Fibroblast of mammary gland (primary cell): Measurements from ENCODE around the gene ELMO1.

Experiments
- DNase-seq: peaks from one replicate; pipeline ENCODE4 v3.0.0-alpha.2; 2010; ENCODE audit warnings: low read depth
- H3K4me3 ChIP-seq: 2 replicates; pipeline ENCODE4 v1.5.1; 2011; ENCODE audit warnings: low read depth, mild to moderate bottlenecking, low read length, moderate library complexity; ENCODE audit not compliant: control insufficient read depth
- TF ChIP-seq, protein P1 (sequence below): conservative IDR thresholded peaks from 2 replicates; pipeline ENCODE4 v1.5.1; 2011; ENCODE audit warnings: low read depth, low read length, inconsistent platforms; ENCODE audit not compliant: control insufficient read depth, insufficient read depth

Gene ELMO1

DNA sequence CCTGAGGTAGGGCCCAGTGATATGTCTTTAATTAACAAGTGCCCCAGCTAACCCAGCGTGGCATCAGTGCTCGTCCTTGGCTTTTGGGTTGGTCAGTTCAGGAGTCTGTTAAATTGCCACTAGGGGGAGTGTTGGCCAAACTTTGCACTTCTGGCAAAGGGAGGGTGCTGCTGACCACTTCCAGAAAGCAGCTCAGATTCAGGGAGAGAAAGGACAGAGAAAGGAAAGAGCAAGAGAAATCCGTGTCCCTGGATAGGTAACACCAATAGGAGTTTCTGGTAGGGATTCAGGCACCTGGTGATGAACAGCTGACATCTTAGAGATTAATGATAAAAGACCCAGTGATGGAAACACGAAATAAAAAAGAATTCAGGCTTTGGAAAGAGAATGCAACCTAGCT lies 481.3 kb downstream of the ELMO1 start:
- TF ChIP-seq, protein P1, sequence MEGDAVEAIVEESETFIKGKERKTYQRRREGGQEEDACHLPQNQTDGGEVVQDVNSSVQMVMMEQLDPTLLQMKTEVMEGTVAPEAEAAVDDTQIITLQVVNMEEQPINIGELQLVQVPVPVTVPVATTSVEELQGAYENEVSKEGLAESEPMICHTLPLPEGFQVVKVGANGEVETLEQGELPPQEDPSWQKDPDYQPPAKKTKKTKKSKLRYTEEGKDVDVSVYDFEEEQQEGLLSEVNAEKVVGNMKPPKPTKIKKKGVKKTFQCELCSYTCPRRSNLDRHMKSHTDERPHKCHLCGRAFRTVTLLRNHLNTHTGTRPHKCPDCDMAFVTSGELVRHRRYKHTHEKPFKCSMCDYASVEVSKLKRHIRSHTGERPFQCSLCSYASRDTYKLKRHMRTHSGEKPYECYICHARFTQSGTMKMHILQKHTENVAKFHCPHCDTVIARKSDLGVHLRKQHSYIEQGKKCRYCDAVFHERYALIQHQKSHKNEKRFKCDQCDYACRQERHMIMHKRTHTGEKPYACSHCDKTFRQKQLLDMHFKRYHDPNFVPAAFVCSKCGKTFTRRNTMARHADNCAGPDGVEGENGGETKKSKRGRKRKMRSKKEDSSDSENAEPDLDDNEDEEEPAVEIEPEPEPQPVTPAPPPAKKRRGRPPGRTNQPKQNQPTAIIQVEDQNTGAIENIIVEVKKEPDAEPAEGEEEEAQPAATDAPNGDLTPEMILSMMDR = peak; percentile 84
- peak; percentile 71 for DNase-seq
- H3K4me3 ChIP-seq = no peak overlapping the region

DNA sequence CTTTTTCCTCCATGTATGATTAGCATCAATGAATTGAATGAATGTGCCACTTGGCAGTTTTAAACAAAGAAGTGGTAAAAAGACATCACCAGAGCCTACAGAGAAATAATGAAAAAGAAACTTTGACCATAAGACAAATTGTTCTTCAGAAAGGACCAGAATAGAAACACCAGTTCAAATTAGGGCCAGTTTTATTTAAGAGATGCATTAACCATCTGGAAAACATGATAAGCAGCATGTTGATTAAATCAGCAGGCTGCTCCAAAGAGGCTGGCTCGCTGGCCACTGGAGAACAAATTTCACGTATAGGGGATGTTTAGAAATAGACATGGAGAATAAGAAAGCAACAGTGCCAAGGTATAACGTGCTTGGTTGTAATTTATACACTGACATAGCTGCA lies 482.0 kb downstream of the ELMO1 start:
- DNase-seq = no peak
- TF ChIP-seq, protein P1 = no peak
- H3K4me3 ChIP-seq = no peak overlapping the region

DNA sequence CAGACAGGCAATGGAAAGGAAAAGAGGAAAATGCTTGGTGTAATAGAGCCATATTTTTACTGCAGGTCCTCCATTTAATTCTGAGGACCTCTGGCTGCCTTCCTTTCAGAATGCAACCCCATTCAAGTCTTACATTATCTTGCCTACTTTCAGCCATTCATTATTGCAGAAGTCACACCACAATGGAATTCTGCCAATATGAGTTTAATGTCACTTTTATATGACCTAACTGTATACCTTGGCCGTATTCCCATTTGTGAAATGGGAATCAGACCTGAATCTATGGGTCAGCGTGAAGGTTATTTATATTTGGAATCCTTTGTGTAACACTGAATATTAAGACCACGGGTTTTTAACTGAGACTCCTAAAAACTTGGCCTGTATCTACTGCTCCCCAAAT lies 482.6 kb downstream of the ELMO1 start:
- no peak overlapping the region for H3K4me3 ChIP-seq
- DNase-seq = no peak
- TF ChIP-seq, protein P1 = no peak

DNA sequence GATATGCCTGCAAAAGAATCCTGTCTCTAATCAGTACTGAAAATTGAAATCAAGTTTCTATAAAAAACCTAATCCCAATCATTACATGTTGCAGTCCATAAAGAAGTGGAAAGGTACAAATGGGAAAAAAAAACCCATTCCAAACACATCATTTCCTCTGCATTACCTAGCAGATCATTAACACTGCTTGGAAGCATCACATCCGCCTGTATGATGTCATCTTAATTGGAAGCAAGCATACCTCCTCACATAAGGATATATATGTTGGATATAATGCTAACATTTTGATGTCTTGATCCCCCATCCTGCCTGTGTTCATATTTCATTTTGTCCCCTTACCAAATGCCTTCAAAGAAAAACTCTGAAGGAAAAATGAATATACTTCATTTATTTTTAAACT lies 483.0 kb downstream of the ELMO1 start:
- DNase-seq = no peak
- H3K4me3 ChIP-seq = no peak overlapping the region
- TF ChIP-seq, protein P1 = no peak

DNA sequence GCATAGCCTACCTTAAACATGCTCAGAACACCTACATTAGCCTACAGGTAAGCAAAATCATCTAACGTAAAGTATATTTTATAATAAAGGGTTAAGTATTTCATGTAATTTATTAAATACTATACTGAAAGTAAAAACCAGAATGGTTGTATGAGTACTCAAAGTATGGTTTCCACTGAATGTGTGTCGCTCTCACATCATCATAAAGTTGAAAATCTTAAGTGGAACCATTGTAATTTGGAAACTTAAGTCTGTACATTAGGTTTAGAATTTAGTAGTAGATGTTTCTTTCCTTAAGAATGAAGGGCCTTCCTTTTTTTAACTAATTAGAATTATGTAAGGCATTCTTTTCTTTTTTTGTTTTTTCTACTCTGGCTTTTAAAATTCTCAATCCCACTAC lies 484.4 kb downstream of the ELMO1 start:
- no peak for DNase-seq
- TF ChIP-seq, protein P1 = no peak
- no peak overlapping the region for H3K4me3 ChIP-seq

DNA sequence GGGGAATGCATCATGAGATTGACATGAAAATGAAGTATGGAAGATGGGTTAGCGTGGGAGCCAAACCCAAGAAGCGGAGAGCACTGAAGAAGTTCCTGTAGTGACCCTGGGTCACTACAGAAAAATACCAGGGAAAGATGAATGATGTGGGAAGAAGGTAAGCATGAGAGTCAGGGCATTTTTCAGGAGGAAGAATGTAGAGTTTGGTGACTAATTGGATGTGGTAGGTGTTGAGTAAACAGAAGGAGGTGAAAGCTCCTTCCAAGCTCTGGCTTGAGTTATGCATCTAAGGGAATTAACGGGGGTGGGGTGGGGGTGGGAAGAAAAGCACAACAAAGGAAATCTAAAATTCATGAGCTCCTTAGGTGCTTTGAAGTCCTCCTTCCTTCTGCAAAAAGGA lies 486.3 kb downstream of the ELMO1 start:
- TF ChIP-seq, protein P1 = no peak
- DNase-seq = no peak

DNA sequence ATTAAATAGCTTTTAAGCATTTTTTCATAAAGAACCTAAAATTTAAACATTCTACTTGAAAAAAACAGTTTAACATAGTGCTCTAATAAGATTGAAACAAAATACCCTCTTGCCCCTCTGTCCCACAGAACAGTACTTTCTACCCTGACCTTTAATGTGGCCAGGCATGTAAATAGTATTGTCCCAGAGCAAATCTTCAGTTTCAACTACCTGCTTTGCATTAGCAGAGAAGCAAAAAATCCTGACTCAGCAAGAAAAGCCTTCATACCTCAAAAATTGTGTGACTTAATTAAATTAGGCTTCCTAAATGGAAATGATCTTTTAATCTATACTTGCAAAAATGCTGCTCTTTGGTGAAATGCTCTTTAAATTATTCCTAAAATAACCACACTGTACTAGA lies 487.0 kb downstream of the ELMO1 start:
- H3K4me3 ChIP-seq = no peak overlapping the region
- TF ChIP-seq, protein P1 = no peak
- no peak for DNase-seq

More for the DNA sequence above, 486.3 kb downstream of the ELMO1 start:
- no peak overlapping the region for H3K4me3 ChIP-seq
